HepG2 (cell line): ENCODE results near the gene PHRF1. TPM values are rescaled to one million over a fixed set of nuclear protein-coding genes. Genes with fewer than 3 reads are reported as not detected.

Experiments
- ATAC-seq: fragments of 200-7000 bp; cut with Tn5 transposase; 3 replicates; pipeline ENCODE4 v1.9.1; 2020; ENCODE audit warnings: mild to moderate bottlenecking, moderate library complexity
- BruUV-seq: library from RNA; stranded (reverse); fragments of 400-500 nt; replicated peaks from 2 replicates; lab custom pipeline; 2021; lab: Mats Ljungman, UMichigan
- CTCF ChIA-PET: fragments of 300-600 bp; formaldehyde crosslinking; extraction: SDS; loops from one replicate; lab custom pipeline; 2021; ENCODE audit warnings: low total read pairs, inconsistent platforms, low intra/inter-chr PET ratio; lab: Yijun Ruan, JAX
- POLR2A ChIA-PET: fragments of 350-600 bp; sonication (Branson Sonifier 250); formaldehyde crosslinking; loops from one replicate; lab custom pipeline; 2020; ENCODE audit warnings: antibody characterized with exemption, inconsistent platforms; lab: Yijun Ruan, JAX
- DNase-seq: peaks from one replicate; pipeline ENCODE4 v3.0.0-alpha.2; 2015; ENCODE audit warnings: low spot score
- FAIRE-seq: peaks from 3 replicates; lab custom pipeline; 2011; peaks lifted over from hg19 to GRCh38; lab: Jason Lieb, UNC
- H2AFZ ChIP-seq: one replicate; pipeline ENCODE4 v1.6.1; 2011; ENCODE audit warnings: low read length, inconsistent platforms
- H3K27ac ChIP-seq: fragments of 300-600 bp; 3 replicates; pipeline ENCODE4 v1.8.0; 2011; ENCODE audit warnings: mixed run types, mild to moderate bottlenecking, mixed read lengths, low read length, inconsistent platforms; ENCODE audit not compliant: insufficient read depth; ENCODE audit errors: extremely low read length
- H3K27me3 ChIP-seq, 2 experiments: fragments of 200-600 bp in 1 of 2; 2 replicates in 1 of 2; 3 replicates in 1 of 2; pipeline versions ENCODE4 v1.6.0 to v1.8.0; 2011; ENCODE audit warnings: low read length in 2 of 2, mild to moderate bottlenecking in 2 of 2, moderate library complexity in 2 of 2, inconsistent platforms in 1 of 2; ENCODE audit not compliant: insufficient read depth in 2 of 2, control insufficient read depth in 1 of 2
- H3K36me3 ChIP-seq, 2 experiments: fragments of 200-600 bp in 1 of 2; replicated peaks in 1 of 2; 2 replicates in 1 of 2; 3 replicates in 1 of 2; pipeline versions ENCODE4 v1.5.1 to v1.8.0; 2011; ENCODE audit warnings: low read length in 2 of 2, inconsistent platforms in 1 of 2; ENCODE audit not compliant: insufficient read depth in 2 of 2, control insufficient read depth in 1 of 2
- H3K4me1 ChIP-seq: 2 replicates; pipeline ENCODE4 v1.5.1; 2012; ENCODE audit warnings: low read length, inconsistent platforms; ENCODE audit not compliant: insufficient read depth
- H3K4me2 ChIP-seq: 2 replicates; pipeline ENCODE4 v1.6.0; 2011; ENCODE audit warnings: low read depth, low read length, inconsistent platforms
- H3K4me3 ChIP-seq, 3 experiments: fragments of 200-600 bp in 1 of 3; sonication (generic), shearing (Covaris generic) in 1 of 3; replicated peaks in 1 of 3; 2 replicates each; pipeline ENCODE4 v1.5.1; 2011 to 2016; ENCODE audit warnings: low read length in 3 of 3, inconsistent platforms in 2 of 3, low read depth in 2 of 3, mild to moderate bottlenecking in 2 of 3, control low read depth in 1 of 3, mixed read lengths in 1 of 3; ENCODE audit not compliant: insufficient read depth in 1 of 3
- H3K79me2 ChIP-seq: one replicate; pipeline ENCODE4 v1.6.1; 2011; ENCODE audit warnings: low read length, inconsistent platforms; ENCODE audit not compliant: insufficient read depth
- H3K9ac ChIP-seq: 2 replicates; pipeline ENCODE4 v1.6.0; 2011; ENCODE audit warnings: mild to moderate bottlenecking, low read depth, low read length, inconsistent platforms; ENCODE audit not compliant: insufficient read depth
- H3K9me3 ChIP-seq: 2 replicates; pipeline ENCODE4 v1.5.1; 2012; ENCODE audit warnings: mild to moderate bottlenecking, low read length
- H4K20me1 ChIP-seq: 2 replicates; pipeline ENCODE4 v1.6.0; 2011; ENCODE audit warnings: inconsistent platforms, mild to moderate bottlenecking, low read length, moderate library complexity; ENCODE audit not compliant: insufficient read depth
- AKAP8 ChIP-seq: sonication (generic); formaldehyde crosslinking; IDR thresholded peaks from 2 replicates; pipeline ENCODE4 v1.5.1; 2020; ENCODE audit warnings: mild to moderate bottlenecking, missing genetic modification reagents
- BRCA1 ChIP-seq: sonication (generic); formaldehyde crosslinking; IDR thresholded peaks from 2 replicates; pipeline ENCODE4 v1.4.0; 2020; ENCODE audit warnings: missing genetic modification reagents
- CREM ChIP-seq, 2 experiments: sonication (generic) in 1 of 2; formaldehyde crosslinking in 1 of 2; IDR thresholded peaks; 2 replicates each; pipeline versions ENCODE4 v1.4.0 to v1.6.1; 2016 to 2020; ENCODE audit warnings: antibody characterized with exemption in 1 of 2, mild to moderate bottlenecking in 1 of 2, missing genetic modification reagents in 1 of 2
- ELF4 ChIP-seq: sonication (generic); formaldehyde crosslinking; IDR thresholded peaks from 2 replicates; pipeline ENCODE4 v1.5.0; 2020; ENCODE audit warnings: missing genetic modification reagents, mild to moderate bottlenecking, moderate library complexity, borderline replicate concordance
- GATAD1 ChIP-seq: IDR thresholded peaks from 2 replicates; pipeline ENCODE4 v1.6.1; 2016; ENCODE audit warnings: missing genetic modification reagents, missing compliant biosample characterization
- KDM2A ChIP-seq: sonication (generic); formaldehyde crosslinking; IDR thresholded peaks from 2 replicates; pipeline ENCODE4 v1.4.0; 2020; ENCODE audit warnings: low read depth, missing genetic modification reagents, borderline replicate concordance
- KDM4B ChIP-seq: sonication (generic); formaldehyde crosslinking; IDR thresholded peaks from 2 replicates; pipeline ENCODE4 v1.4.0; 2020; ENCODE audit warnings: missing genetic modification reagents
- KLF12 ChIP-seq: sonication (generic); formaldehyde crosslinking; IDR thresholded peaks from 2 replicates; pipeline ENCODE4 v1.4.0; 2020; ENCODE audit warnings: missing genetic modification reagents, borderline replicate concordance
- NONO ChIP-seq, 2 experiments: fragments of 450-650 bp in 1 of 2; sonication (generic) in 1 of 2; formaldehyde crosslinking in 1 of 2; IDR thresholded peaks in 1 of 2; conservative IDR thresholded peaks in 1 of 2; 2 replicates each; pipeline versions ENCODE4 v1.6.1 to v1.8.0; 2017 to 2022; ENCODE audit warnings: mild to moderate bottlenecking in 1 of 2, missing genetic modification reagents in 1 of 2, moderate library complexity in 1 of 2
- NR1H2 ChIP-seq: sonication (generic); formaldehyde crosslinking; IDR thresholded peaks from 2 replicates; pipeline ENCODE4 v1.8.1; 2022; ENCODE audit warnings: low read depth, missing genetic modification reagents, borderline replicate concordance
- POGZ ChIP-seq: sonication (generic); formaldehyde crosslinking; IDR thresholded peaks from 2 replicates; pipeline ENCODE4 v1.4.0; 2020; ENCODE audit warnings: mild to moderate bottlenecking, missing genetic modification reagents
- RFX3 ChIP-seq: IDR thresholded peaks from 2 replicates; pipeline ENCODE4 v1.6.1; 2016; ENCODE audit warnings: missing biosample characterization, missing genetic modification reagents
- SMC3 ChIP-seq: IDR thresholded peaks from 2 replicates; pipeline ENCODE4 v1.6.1; 2011; ENCODE audit warnings: low read length, improper control_type of control experiment
- TBP ChIP-seq: sonication (generic); formaldehyde crosslinking; IDR thresholded peaks from 2 replicates; pipeline ENCODE4 v1.5.0; 2020; ENCODE audit warnings: missing genetic modification reagents
- ZNF335 ChIP-seq: sonication (generic); formaldehyde crosslinking; IDR thresholded peaks from 2 replicates; pipeline ENCODE4 v1.4.0; 2020; ENCODE audit warnings: missing genetic modification reagents
- ZNF460 ChIP-seq: sonication (generic); formaldehyde crosslinking; IDR thresholded peaks from 2 replicates; pipeline ENCODE4 v1.5.1; 2020; ENCODE audit warnings: missing genetic modification reagents, mild to moderate bottlenecking, borderline replicate concordance
- WGBS: methylation state at CpG from one replicate; pipeline ENCODE4 v1.1.6; 2017; ENCODE audit warnings: low lambda C conversion rate; 5-methylcytosine and 5-hydroxymethylcytosine counted together
- in situ Hi-C: cut with HindIII; loops from 2 replicates; pipeline ENCODE4 v1.10.0; 2017; ENCODE audit warnings: low pct_unique_long_range_greater_than_20kb; ENCODE audit not compliant: extremely low pct_ligation_motif_present
- intact Hi-C: fragments of 100-400 bp; cut with micrococcal nuclease; formaldehyde crosslinking; loops from one replicate; pipeline ENCODE4 v1.10.0; 2022; ENCODE audit not compliant: unreplicated experiment
- polyA plus RNA-seq, 8 experiments: library from polyadenylated mRNA; depleted of rRNA in 3 of 8; stranded (reverse) in 7 of 8; unstranded in 1 of 8; fragments of >200 nt; fragmentation: Illumina TruSeq in 4 of 8; extraction: Trizol in 4 of 8; gene quantifications; 2 replicates each; pipeline versions ENCODE4 v1.2.1 to v1.2.3, GENCODE V29; 2011 to 2016; ENCODE audit warnings: low read depth in 4 of 8, missing spikeins in 1 of 8, mixed read lengths in 1 of 8; ENCODE audit not compliant: insufficient read depth in 1 of 8
- total RNA-seq, 5 experiments: library from RNA; depleted of rRNA; stranded (reverse); fragments of >200 nt; fragmentation: Illumina TruSeq; extraction: Trizol; gene quantifications; 2 replicates each; pipeline ENCODE4 v1.2.3, GENCODE V29; 2016; ENCODE audit warnings: low read depth in 1 of 5
- TF ChIP-seq, protein P1 (sequence below): IDR thresholded peaks from 2 replicates; pipeline ENCODE4 v1.6.1; 2012; ENCODE audit warnings: low read depth, low read length, improper control_type of control experiment
- TF ChIP-seq, protein P2 (sequence below): sonication (generic); formaldehyde crosslinking; IDR thresholded peaks from 2 replicates; pipeline ENCODE4 v1.5.0; 2020; ENCODE audit warnings: missing genetic modification reagents, mild to moderate bottlenecking, borderline replicate concordance
- TF ChIP-seq, protein P3 (sequence below): sonication (generic); IDR thresholded peaks from 2 replicates; pipeline ENCODE4 v1.6.1; 2016; ENCODE audit warnings: low read depth, borderline replicate concordance

The PHRF1 gene
- total and polyA plus RNA-seq, 2 of the 13 experiments (the other 11 are each of a cell fraction or from before 2014, with no cell fraction given), result 8.2 to 16.7 TPM

DNA sequence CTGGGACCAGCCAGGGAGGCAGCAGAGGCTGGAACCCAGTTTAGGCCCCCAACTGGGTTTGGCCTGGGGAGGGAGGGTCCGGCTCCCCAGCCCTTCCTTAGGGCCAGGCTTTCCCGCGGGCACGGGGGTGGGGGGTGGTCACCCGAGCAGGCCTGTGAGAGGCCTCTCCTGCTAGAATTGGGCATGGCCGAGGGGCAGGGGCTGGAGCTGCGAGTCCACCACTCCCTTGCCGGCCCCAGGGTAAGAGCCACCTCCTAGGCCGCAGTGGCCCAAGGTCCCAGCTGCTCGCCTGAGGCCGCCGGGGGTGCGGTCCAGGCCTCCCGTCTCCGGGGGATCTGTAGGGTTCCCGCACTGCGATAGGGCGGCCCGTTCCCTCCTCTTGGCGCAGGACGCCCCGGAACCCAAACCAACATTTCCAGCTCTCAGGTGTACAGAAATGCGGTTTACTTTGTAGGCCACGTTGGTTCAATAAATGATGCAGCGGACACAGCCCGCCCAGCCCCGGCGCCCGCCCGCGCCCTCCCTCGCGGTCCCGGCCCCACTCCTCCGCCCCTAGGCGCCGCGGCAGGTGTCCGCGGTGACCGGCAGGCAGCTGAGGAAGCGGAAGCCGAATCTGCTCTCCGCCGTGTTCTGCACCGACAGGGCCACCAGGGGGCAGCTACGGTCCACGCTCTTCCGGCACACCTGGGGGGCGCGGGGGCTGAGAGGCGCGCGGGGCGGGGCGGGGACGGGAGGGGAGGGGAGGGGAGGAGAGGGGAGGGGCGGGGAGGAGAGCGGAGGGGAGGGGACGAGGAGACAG lies 21.6 kb upstream of the PHRF1 start:
- H3K27me3 ChIP-seq, result peaks cover 8 to 16% of the 10 kb centered on the region in 2 experiments; a peak in 4 of 5 replicates
- no peak overlapping the region for H3K27ac ChIP-seq
- H3K9me3 ChIP-seq, result no peaks in the 10 kb centered on the region
- H3K79me2 ChIP-seq, result no peaks in the 10 kb centered on the region
- H4K20me1 ChIP-seq, result no peaks in the 10 kb centered on the region
- FAIRE-seq (no peak), ATAC-seq (peak; percentile 15), DNase-seq (peak; percentile 44)
- H3K4me1 ChIP-seq, result peaks cover 75% of the 10 kb centered on the region
- intact Hi-C loops, result loop anchor here (10.0 kb wide), 1 partner anchor 60 kb away; the partner anchor contains the start of gene IRF7
- H3K4me2 ChIP-seq, result peak overlapping the region; percentile 86
- peak overlapping the region; percentile 47 to 71 (median 52); a peak in 5 of 6 replicates for H3K4me3 ChIP-seq
- CTCF ChIA-PET, result interaction anchor here (0.9 kb wide), 1 partner anchor 173 kb away, joined by 3 read pairs; no protein-coding TSS in a partner anchor
- in situ Hi-C loops, result loop anchor here (5.0 to 10.0 kb wide), 2 partner anchors 43 to 70 kb away; partner anchors contain the start of genes CDHR5 and SCT
- WGBS, result 9% methylated on average over 46 of the region's 60 CpGs
- peak overlapping the region; percentile 39; the same call in 1 of the 2 replicates for H3K9ac ChIP-seq
- H3K36me3 ChIP-seq, result no peaks in the 10 kb centered on the region
- no peak overlapping the region for H2AFZ ChIP-seq
- no TSS peak for BruUV-seq
- POLR2A ChIA-PET, result interaction anchor here (1.0 to 1.4 kb wide), 6 partner anchors 14 to 173 kb away, joined by 3 to 4 read pairs (median 4); partner anchors contain the start of gene HRAS
- TF ChIP-seq RFX3 (CRISPR knock-in tag) (no peak), AKAP8 (CRISPR knock-in tag) (no peak), ZNF460 (CRISPR knock-in tag) (no peak), NONO (IDR thresholded peaks at IDR 0.05) (no peak), NONO (CRISPR knock-in tag; conservative IDR thresholded peaks at IDR 0.05) (peak; percentile 55; the same call in 1 of the 2 replicates), SMC3 (no peak), CREM (IDR thresholded peaks at IDR 0.05) (no peak), CREM (CRISPR knock-in tag; IDR thresholded peaks at IDR 0.05) (no peak), ELF4 (CRISPR knock-in tag) (no peak), NR1H2 (no peak), KLF12 (CRISPR knock-in tag) (no peak), KDM4B (CRISPR knock-in tag) (no peak), TBP (CRISPR knock-in tag) (no peak), ZNF335 (CRISPR knock-in tag) (no peak), POGZ (CRISPR knock-in tag) (no peak), BRCA1 (CRISPR knock-in tag) (no peak), KDM2A (CRISPR knock-in tag) (peak; percentile 69; the same call in 1 of the 2 replicates), GATAD1 (CRISPR knock-in tag) (0 out of 2 replicates have a peak, but pooled peaks have one; percentile 15)
- TF ChIP-seq, protein P1, sequence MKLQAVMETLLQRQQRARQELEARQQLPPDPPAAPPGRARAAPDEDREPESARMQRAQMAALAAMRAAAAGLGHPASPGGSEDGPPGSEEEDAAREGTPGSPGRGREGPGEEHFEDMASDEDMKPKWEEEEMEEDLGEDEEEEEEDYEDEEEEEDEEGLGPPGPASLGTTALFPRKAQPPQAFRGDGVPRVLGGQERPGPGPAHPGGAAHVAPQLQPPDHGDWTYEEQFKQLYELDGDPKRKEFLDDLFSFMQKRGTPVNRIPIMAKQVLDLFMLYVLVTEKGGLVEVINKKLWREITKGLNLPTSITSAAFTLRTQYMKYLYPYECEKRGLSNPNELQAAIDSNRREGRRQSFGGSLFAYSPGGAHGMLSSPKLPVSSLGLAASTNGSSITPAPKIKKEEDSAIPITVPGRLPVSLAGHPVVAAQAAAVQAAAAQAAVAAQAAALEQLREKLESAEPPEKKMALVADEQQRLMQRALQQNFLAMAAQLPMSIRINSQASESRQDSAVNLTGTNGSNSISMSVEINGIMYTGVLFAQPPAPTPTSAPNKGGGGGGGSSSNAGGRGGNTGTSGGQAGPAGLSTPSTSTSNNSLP, result no peak
- TF ChIP-seq, protein P2, sequence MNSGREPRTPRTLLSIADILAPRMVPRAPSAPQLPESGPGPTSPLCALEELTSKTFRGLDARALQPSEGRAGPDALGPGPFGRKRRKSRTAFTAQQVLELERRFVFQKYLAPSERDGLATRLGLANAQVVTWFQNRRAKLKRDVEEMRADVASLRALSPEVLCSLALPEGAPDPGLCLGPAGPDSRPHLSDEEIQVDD (CRISPR knock-in tag), result peak; percentile 29; the same call in 1 of the 2 replicates
- TF ChIP-seq, protein P3, sequence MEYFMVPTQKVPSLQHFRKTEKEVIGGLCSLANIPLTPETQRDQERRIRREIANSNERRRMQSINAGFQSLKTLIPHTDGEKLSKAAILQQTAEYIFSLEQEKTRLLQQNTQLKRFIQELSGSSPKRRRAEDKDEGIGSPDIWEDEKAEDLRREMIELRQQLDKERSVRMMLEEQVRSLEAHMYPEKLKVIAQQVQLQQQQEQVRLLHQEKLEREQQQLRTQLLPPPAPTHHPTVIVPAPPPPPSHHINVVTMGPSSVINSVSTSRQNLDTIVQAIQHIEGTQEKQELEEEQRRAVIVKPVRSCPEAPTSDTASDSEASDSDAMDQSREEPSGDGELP, result no peak
